ENCODE results near the gene MLLT10. TPM values are rescaled to one million over a fixed set of nuclear protein-coding genes. Genes with fewer than 3 reads are reported as not detected.
"Not testable (repeated sequence)": the region's sequence is repeated elsewhere in the genome, so short reads cannot be mapped to it uniquely, and the experiment has no call there.

The MLLT10 gene
- total and polyA plus RNA-seq, 2 donors (not counting 3 experiments of a cell fraction or from before 2014, with no cell fraction given): 35.4 to 54.0 TPM

GRCh38 chr10:21623291-21623690 is 89.3 kb downstream of the MLLT10 start:
- CTCF ChIA-PET: interaction anchor here (0.5 to 2.4 kb wide), 2 partner anchors 9 to 292 kb away, joined by 3 to 6 read pairs; no protein-coding TSS in a partner anchor

GRCh38 chr10:21624421-21624820 is 90.4 kb downstream of the MLLT10 start:
- H3K9ac ChIP-seq (replicated peaks; ENCODE audit: extremely low read depth, insufficient read depth, low read length); H3K4me2 ChIP-seq (ENCODE audit: insufficient read depth, low read length); H3K27me3 ChIP-seq (ENCODE audit: control insufficient read depth in 2 of 2, insufficient read depth in 2 of 2, low read length in 2 of 2); dilution Hi-C loops (cut with MboI; ENCODE audit: extremely low pct_ligation_motif_present, low sequenced_read_pairs); intact Hi-C loops (cut with micrococcal nuclease); H3K4me3 ChIP-seq (replicated peaks in 1 of 3; ENCODE audit: insufficient read depth in 1 of 3, low read depth in 1 of 3, low read length in 3 of 3); H2AFZ ChIP-seq (ENCODE audit: low read depth, low read length); BruUV-seq (replicated peaks); H3K79me2 ChIP-seq (ENCODE audit: control insufficient read depth, insufficient read depth, low read length); DNase-seq (ENCODE audit: low read depth, low spot score); H3K27ac ChIP-seq (ENCODE audit: insufficient read depth, low read depth, low read length); H3K9me3 ChIP-seq (replicated peaks; ENCODE audit: control insufficient read depth, insufficient read depth, low read length); H3K36me3 ChIP-seq (ENCODE audit: control insufficient read depth in 2 of 2, extremely low read depth in 1 of 2, insufficient read depth in 2 of 2, low read length in 2 of 2); H3K4me1 ChIP-seq (ENCODE audit: control insufficient read depth, extremely low read depth, insufficient read depth, low read length); CTCF ChIA-PET; H4K20me1 ChIP-seq (replicated peaks; ENCODE audit: control insufficient read depth, extremely low read depth, insufficient read depth, low read length); FAIRE-seq; H3K9me1 ChIP-seq (replicated peaks; ENCODE audit: control insufficient read depth, extremely low read depth, insufficient read depth, low read length); POLR2A ChIA-PET: not testable (repeated sequence)

More at GRCh38 chr10:21623291-21623690, 89.3 kb downstream of the MLLT10 start:
- Histone ChIP-seq H3K9me3 (replicated peaks; ENCODE audit: control insufficient read depth, insufficient read depth, low read length) (no peaks in the 10 kb centered on the region), H3K27ac (ENCODE audit: insufficient read depth, low read depth, low read length) (no peak overlapping the region), H3K36me3 (ENCODE audit: control insufficient read depth in 2 of 2, extremely low read depth in 1 of 2, insufficient read depth in 2 of 2, low read length in 2 of 2) (peaks cover 2% of the 10 kb centered on the region in 2 experiments), H3K9me1 (replicated peaks; ENCODE audit: control insufficient read depth, extremely low read depth, insufficient read depth, low read length) (no peaks in the 10 kb centered on the region), H3K27me3 (ENCODE audit: control insufficient read depth in 2 of 2, insufficient read depth in 2 of 2, low read length in 2 of 2) (no peaks in the 10 kb centered on the region), H2AFZ (ENCODE audit: low read depth, low read length) (no peak overlapping the region), H3K4me3 (replicated peaks in 1 of 3; ENCODE audit: insufficient read depth in 1 of 3, low read depth in 1 of 3, low read length in 3 of 3) (no peak overlapping the region), H3K4me2 (ENCODE audit: insufficient read depth, low read length) (no peak overlapping the region), H3K4me1 (ENCODE audit: control insufficient read depth, extremely low read depth, insufficient read depth, low read length) (no peaks in the 10 kb centered on the region), H3K9ac (replicated peaks; ENCODE audit: extremely low read depth, insufficient read depth, low read length) (no peak overlapping the region), H4K20me1 (replicated peaks; ENCODE audit: control insufficient read depth, extremely low read depth, insufficient read depth, low read length) (no peaks in the 10 kb centered on the region), H3K79me2 (ENCODE audit: control insufficient read depth, insufficient read depth, low read length) (peaks cover 9% of the 10 kb centered on the region)
- dilution Hi-C loops (cut with MboI; ENCODE audit: extremely low pct_ligation_motif_present, low sequenced_read_pairs): no loop called here
- DNase-seq (ENCODE audit: low read depth, low spot score) (no peak), FAIRE-seq (no peak)
- intact Hi-C loops (cut with micrococcal nuclease): no loop called here
- POLR2A ChIA-PET: no interaction called here
- TF ChIP-seq POLR2A (IDR thresholded peaks at IDR 0.05; ENCODE audit: low read depth, low read length): no peak
- TF ChIP-seq POLR2AphosphoS5 (IDR thresholded peaks at IDR 0.05; ENCODE audit: insufficient read depth, low read depth, low read length): no peak
- TF ChIP-seq MYC (IDR thresholded peaks at IDR 0.05; ENCODE audit: low read depth, low read length): no peak
- TF ChIP-seq MAX (IDR thresholded peaks at IDR 0.05; ENCODE audit: insufficient read depth, insufficient read length): no peak
- TF ChIP-seq CTCF (IDR thresholded peaks at IDR 0.05; ENCODE audit: extremely low read depth in 1 of 2, insufficient read depth in 1 of 2, low read depth in 1 of 2, low read length in 2 of 2): no peak
- no peak for TF ChIP-seq FOS (IDR thresholded peaks at IDR 0.05; ENCODE audit: borderline replicate concordance, insufficient read depth, low read length)
- no peak for TF ChIP-seq JUN (IDR thresholded peaks at IDR 0.05; ENCODE audit: borderline replicate concordance, insufficient read depth, insufficient read length, low read depth)
- TF ChIP-seq EZH2 (IDR thresholded peaks at IDR 0.05; ENCODE audit: borderline replicate concordance, low read depth, low read length, severe bottlenecking): no peak
- TF ChIP-seq GATA2 (IDR thresholded peaks at IDR 0.05; ENCODE audit: insufficient read depth, insufficient read length, low read depth, low read length): no peak
- no TSS peak for BruUV-seq (replicated peaks)

Data from endothelial cell of umbilical vein (primary cell).